ENCODE results near the gene HEATR9. TPM values are rescaled to one million over a fixed set of nuclear protein-coding genes. Genes with fewer than 3 reads are reported as not detected.
A peak's percentile ranks its signal among the peaks of the same experiment; 100 is the strongest.

Gene HEATR9
- total and polyA plus RNA-seq, 2 of the 13 experiments (the other 11 are each of a cell fraction or from before 2014, with no cell fraction given), result not detected

DNA sequence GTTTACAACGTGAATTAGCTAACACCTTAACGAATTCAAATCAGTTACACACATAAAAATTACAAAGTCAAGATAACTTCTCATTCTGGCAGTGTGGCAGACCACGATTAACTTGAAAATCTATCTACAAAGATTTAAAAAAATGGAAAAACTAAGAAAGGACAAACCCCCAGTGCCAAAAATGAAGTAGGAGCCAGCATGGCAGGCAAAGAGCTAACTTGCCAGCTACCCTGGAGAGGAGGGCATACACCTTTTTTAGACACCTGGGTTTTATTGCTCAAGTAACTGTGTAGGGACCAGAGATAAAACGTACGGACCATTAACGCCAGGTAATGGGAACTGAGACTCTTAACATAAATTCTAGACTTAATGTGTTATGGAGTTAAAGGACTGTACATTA, 56.9 kb downstream of the HEATR9 start:
- no peak for DNase-seq (ENCODE audit: low spot score)
- no peak for FAIRE-seq
- Histone ChIP-seq H3K4me3 (replicated peaks in 1 of 3; ENCODE audit: insufficient read depth in 1 of 3, low read depth in 2 of 3, low read length in 3 of 3) (peak overlapping the region in 2 of 3 experiments; percentile 0 to 85; a peak in 2 of 6 replicates), H3K27me3 (ENCODE audit: control insufficient read depth in 1 of 2, insufficient read depth in 2 of 2, low read length in 2 of 2) (no peaks in the 10 kb centered on the region; a peak in 2 of 5 replicates), H3K27ac (ENCODE audit: extremely low read length, insufficient read depth, low read length) (no peak overlapping the region), H3K4me1 (ENCODE audit: insufficient read depth, low read length) (peaks cover 63% of the 10 kb centered on the region), H3K79me2 (ENCODE audit: insufficient read depth, low read length) (peaks cover 68% of the 10 kb centered on the region), H3K36me3 (replicated peaks in 1 of 2; ENCODE audit: control insufficient read depth in 1 of 2, insufficient read depth in 2 of 2, low read length in 2 of 2) (peaks cover 0 to 7% of the 10 kb centered on the region in 2 experiments; a peak in 1 of 5 replicates), H2AFZ (ENCODE audit: low read length) (no peak overlapping the region), H3K9ac (ENCODE audit: insufficient read depth, low read depth, low read length) (no peak overlapping the region), H3K9me3 (ENCODE audit: low read length) (no peaks in the 10 kb centered on the region), H4K20me1 (ENCODE audit: insufficient read depth, low read length) (peaks cover 32% of the 10 kb centered on the region), H3K4me2 (ENCODE audit: low read depth, low read length) (peak overlapping the region; percentile 83)
- WGBS (ENCODE audit: low lambda C conversion rate), result 94% methylated on average over 6 of the region's 6 CpGs
- BruUV-seq (replicated peaks), result no TSS peak
- intact Hi-C loops (cut with micrococcal nuclease; ENCODE audit: unreplicated experiment), result no loop called here
- CTCF ChIA-PET (ENCODE audit: low intra/inter-chr PET ratio, low total read pairs), result no interaction called here
- ATAC-seq, result no peak
- in situ Hi-C loops (cut with HindIII; ENCODE audit: extremely low pct_ligation_motif_present, low pct_unique_long_range_greater_than_20kb), result loop anchor here (25.0 kb wide), 1 partner anchor 99 kb away; no protein-coding TSS in a partner anchor
- POLR2A ChIA-PET, result no interaction called here
- TF ChIP-seq POLR2G (IDR thresholded peaks at IDR 0.05; ENCODE audit: low read depth, low read length), result 0 out of 2 replicates have a peak, but pooled peaks have one; percentile 25
- no peak for TF ChIP-seq DMTF1 (CRISPR knock-in tag; IDR thresholded peaks at IDR 0.05)
- 0 out of 2 replicates have a peak, but pooled peaks have one; percentile 73 for TF ChIP-seq ZC3H4 (CRISPR knock-in tag; IDR thresholded peaks at IDR 0.05; ENCODE audit: borderline replicate concordance)
- TF ChIP-seq, protein P1, sequence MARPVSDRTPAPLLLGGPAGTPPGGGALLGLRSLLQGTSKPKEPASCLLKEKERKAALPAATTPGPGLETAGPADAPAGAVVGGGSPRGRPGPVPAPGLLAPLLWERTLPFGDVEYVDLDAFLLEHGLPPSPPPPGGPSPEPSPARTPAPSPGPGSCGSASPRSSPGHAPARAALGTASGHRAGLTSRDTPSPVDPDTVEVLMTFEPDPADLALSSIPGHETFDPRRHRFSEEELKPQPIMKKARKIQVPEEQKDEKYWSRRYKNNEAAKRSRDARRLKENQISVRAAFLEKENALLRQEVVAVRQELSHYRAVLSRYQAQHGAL (CRISPR knock-in tag; IDR thresholded peaks at IDR 0.05; ENCODE audit: not compliant biosample characterization), result no peak
- TF ChIP-seq KDM3A (CRISPR knock-in tag; IDR thresholded peaks at IDR 0.05; ENCODE audit: low read depth), result no peak

Measured in HepG2 (cell line).